ENCODE results near the gene RNF114.
A peak's percentile ranks its signal among the peaks of the same experiment; 100 is the strongest.

The RNF114 gene

DNA sequence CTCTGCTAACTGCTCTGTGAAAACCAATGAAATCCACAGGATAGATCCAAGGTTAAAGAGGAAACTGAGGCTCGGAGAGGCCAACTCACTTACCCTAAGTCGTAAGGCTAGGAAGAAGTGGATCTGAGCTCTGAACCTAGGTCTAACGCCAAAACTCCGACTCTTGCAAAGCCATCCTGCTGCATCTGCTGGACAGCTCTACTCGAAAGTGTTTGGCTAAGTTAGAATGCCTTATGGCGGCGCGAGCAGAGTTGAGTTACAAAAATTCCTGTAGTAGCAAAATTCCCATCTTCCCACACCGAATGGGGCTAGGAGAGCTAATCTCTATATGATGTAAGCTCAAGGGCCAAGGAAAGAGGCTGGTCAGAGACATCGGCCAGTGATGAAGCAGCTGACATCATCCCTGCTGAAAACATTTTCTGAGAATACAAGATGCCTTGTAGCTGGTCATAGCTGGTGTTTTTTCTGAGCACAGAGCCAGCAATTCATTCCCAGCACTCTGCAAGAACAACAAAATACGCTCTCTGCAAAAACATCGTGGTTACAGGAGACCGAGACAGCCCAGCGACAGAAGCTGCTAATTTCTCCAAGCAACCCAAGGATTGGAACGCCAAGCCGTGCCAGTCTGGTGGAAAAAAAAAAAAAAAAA is 22.7 kb upstream of the RNF114 start:
- TF ChIP-seq, protein P1, sequence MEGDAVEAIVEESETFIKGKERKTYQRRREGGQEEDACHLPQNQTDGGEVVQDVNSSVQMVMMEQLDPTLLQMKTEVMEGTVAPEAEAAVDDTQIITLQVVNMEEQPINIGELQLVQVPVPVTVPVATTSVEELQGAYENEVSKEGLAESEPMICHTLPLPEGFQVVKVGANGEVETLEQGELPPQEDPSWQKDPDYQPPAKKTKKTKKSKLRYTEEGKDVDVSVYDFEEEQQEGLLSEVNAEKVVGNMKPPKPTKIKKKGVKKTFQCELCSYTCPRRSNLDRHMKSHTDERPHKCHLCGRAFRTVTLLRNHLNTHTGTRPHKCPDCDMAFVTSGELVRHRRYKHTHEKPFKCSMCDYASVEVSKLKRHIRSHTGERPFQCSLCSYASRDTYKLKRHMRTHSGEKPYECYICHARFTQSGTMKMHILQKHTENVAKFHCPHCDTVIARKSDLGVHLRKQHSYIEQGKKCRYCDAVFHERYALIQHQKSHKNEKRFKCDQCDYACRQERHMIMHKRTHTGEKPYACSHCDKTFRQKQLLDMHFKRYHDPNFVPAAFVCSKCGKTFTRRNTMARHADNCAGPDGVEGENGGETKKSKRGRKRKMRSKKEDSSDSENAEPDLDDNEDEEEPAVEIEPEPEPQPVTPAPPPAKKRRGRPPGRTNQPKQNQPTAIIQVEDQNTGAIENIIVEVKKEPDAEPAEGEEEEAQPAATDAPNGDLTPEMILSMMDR (IDR thresholded peaks at IDR 0.05; ENCODE audit: insufficient read depth, missing control alignments) = no peak
- DNase-seq (ENCODE audit: insufficient read length, low spot score) = no peak
- FAIRE-seq = no peak

DNA sequence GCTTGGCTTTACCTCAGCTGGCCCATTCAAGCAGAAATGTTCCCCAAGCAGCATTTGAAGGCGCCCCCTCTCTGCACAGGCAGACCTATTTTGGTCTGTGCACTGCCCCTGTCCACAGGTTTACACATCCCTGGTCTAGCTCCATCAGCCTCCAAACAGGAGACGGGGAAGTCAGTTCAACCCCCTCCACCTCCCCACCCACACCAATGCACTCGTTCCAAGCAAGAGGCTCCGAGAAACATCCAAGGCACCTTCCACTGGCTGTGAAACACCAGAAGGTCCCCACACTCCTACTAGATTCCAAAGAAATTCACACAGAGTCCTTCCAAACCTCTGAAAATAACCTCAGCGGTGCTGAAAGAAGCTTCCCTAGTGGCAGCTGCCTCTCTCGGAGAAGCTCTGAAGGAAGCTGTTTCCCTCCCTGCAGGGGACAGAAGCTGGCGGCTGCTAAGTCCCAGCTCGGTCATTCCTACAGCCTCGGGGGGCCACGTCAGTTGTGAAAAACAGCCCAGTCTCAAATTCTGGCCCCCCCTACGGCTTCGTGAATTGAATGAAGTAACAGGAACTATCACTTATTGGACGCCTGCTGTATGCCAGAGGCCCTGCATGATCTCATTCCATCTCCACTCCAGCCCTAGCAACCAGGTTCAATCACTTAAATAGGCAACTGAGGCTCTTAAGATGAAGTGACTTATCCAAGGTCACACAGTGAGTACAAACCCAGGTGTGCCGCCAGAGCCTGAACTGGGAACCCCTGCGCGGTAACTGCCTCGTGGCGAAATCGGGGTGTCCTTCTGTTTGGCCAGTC is 21.7 kb upstream of the RNF114 start:
- FAIRE-seq (no peak), DNase-seq (ENCODE audit: insufficient read length, low spot score) (no peak)
- TF ChIP-seq, protein P1 (IDR thresholded peaks at IDR 0.05; ENCODE audit: insufficient read depth, missing control alignments) = no peak

DNA sequence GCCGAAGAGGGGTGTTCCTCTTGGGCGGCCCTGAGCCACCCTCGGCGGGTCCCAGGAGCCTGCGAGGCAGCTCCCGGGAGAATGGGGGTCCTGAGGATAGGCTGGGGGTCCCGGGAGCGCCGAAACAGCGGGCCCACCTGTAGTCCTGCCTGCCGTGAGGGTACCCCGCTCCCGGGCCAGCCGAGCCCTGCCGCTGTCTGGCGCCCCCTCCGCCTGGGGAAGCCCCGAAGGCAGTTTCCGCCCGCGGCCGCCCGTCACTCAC is 21.1 kb upstream of the RNF114 start:
- FAIRE-seq = no peak

DNA sequence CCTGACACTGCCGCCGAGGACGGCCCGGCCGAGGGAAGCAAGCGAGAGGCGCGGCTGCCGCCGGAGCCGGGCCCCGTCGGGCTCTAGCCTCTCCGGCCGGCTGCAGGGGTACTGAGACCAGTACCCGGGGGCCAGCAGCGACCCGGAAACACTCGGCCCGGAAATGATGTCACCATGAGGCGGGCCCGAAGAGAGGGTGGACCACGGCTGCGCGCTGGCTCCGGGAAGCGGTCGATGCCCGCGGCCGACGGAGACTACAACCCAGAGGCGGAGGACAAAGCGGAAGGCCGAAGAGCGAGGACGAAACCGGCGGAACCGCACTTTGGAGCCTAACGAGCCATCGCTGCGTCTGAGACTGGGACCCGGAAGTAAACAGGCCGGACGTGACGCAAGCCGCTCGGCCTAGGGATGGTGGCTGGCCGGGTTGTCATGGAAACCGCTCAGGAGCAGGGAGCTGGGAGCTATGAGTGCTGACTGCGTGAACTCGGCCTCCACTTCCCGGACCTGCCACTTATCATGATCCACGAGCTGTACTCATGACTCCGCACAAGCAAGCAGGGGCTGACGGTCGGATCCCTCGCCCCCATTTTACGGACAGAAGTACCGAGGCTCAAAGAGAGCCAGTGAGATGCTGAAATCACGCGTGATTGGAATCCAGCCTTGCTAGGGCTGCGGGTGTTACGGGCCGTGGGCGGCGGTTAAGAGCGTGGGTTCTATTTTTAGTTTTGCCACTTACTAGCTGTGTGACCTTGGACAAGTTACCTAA is 20.6 kb upstream of the RNF114 start, which contains the start of gene SPATA2:
Gene SPATA2, minus strand, starts transcription at position 150 of the 766 bp plus-strand sequence. CDS start 7,039 bp downstream, outside the sequence.
- no peak for FAIRE-seq

More for the DNA sequence above, 21.1 kb upstream of the RNF114 start:
- TF ChIP-seq, protein P1 (IDR thresholded peaks at IDR 0.05; ENCODE audit: insufficient read depth, missing control alignments) = no peak
- no peak for DNase-seq (ENCODE audit: insufficient read length, low spot score)

DNA sequence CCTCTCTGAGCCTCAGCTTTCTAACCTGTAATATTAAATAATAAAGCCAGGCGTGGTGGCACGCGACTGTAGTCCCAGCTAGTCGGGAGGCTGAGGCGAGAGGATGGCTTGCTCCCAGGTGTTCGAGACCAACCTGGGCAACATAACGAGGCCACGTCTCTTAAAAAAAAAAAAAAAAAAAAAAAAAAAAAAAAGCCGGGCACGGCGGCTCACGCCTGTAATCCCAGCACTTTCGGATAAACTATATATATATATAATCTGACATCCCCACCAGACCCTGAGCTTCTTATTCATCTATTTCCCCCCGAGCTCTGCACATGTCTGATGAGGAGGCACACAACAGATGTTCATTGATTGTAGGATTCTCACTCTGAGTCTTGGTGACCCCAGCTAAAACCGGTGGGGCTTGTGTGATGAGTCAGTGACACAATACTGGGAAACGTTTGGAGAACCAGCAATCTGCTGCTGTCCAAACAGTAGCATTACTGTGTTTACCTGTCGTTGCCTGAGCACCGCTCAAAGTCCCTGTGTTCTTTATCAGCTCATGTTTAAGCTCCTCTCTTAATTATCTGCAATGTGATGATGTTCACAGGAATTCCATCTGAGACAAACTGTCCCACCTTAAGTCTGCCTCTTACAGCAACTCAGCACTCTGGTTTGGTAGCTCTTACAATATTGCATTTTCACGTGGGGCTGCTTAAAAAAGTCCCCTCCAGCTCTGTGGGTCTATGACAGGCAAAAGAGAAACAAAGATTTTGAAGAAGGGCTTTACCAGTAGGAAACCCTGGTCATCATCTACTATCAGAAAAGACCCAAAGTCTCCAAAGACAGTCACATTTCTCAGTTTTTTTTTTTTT is 19.8 kb upstream of the RNF114 start:
- FAIRE-seq (no peak), DNase-seq (ENCODE audit: insufficient read length, low spot score) (no peak)
- TF ChIP-seq, protein P1 (IDR thresholded peaks at IDR 0.05; ENCODE audit: insufficient read depth, missing control alignments) = no peak

More for the DNA sequence above, 20.6 kb upstream of the RNF114 start, which contains the start of gene SPATA2:
- peak; percentile 85 for DNase-seq (ENCODE audit: insufficient read length, low spot score)
- TF ChIP-seq, protein P1 (IDR thresholded peaks at IDR 0.05; ENCODE audit: insufficient read depth, missing control alignments) = no peak

DNA sequence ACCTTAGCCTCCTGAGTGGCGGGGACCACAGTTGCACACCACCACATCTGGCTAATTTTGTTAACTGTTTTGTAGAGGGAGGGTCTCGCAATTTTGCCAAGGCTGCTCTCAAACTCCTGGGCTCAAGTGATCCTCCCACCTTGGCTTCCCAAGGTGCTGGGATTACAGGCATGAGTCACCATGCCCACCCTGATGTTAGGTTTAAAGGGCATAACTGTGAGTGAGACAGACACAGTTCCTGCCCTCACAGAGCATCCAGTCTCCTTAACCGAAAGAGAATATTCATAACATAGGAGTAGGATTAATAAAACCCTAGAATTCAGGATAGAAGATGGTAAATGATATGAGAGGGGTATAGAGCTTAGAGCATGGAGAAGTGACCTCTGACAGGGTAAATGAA is 17.8 kb upstream of the RNF114 start:
- TF ChIP-seq, protein P1 (IDR thresholded peaks at IDR 0.05; ENCODE audit: insufficient read depth, missing control alignments) = no peak
- DNase-seq (ENCODE audit: insufficient read length, low spot score) = no peak
- FAIRE-seq = no peak
